ENCODE results near the gene ROR2. TPM values are rescaled to one million over a fixed set of nuclear protein-coding genes. Genes with fewer than 3 reads are reported as not detected.

ROR2 gene
- total RNA-seq, 2 experiments from 2014 or later, result 0.05 TPM

DNA sequence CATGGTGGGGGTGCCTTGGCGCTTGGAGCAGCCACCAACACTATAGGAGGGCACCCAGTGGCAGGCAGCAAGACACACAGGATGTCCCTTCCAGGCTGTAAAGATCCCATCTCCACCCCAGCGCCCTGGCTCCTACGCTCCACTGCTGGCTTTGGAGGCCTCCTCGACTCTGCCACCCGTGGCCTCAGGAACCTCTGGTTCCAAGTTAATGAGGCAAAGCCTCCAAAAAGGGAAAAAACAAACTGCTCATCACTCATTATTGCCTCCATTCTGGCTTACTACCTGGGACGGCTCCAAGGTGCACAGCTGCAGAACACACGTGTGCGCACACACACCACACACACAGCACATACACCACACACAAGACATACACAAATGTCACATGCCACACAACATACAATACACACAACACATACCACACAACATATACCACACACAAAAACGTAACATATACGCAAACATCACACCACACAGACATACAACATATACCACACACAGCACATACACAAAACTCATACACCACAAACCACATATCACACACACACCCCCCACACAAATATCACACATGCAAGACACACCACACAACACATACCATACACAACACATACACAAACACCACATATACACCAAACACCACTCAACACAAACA lies 45.3 kb downstream of the ROR2 start:
- POLR2A ChIA-PET, result no interaction called here
- no peak for ATAC-seq
- H3K4me3 Mint-ChIP-seq, result no peak overlapping the region

GRCh38 chr9:91903126-91903911 lies 46.7 kb downstream of the ROR2 start:
- Mint-ChIP-seq H3K9me3 (ENCODE audit: insufficient read depth) (no peaks in the 10 kb centered on the region), H3K4me1 (ENCODE audit: low read depth) (peaks cover 23% of the 10 kb centered on the region), H3K4me3 (no peak overlapping the region), H3K36me3 (ENCODE audit: low read depth) (no peaks in the 10 kb centered on the region), H3K27ac (no peak overlapping the region), H3K27me3 (ENCODE audit: low read depth) (peaks cover 19% of the 10 kb centered on the region)
- ATAC-seq (no peak), DNase-seq (no peak)
- POLR2A ChIA-PET, result no interaction called here
- CTCF ChIA-PET, result no interaction called here

More for the DNA sequence above, 45.3 kb downstream of the ROR2 start:
- Mint-ChIP-seq H3K9me3 (ENCODE audit: insufficient read depth) (no peaks in the 10 kb centered on the region), H3K27me3 (ENCODE audit: low read depth) (peaks cover 15% of the 10 kb centered on the region), H3K36me3 (ENCODE audit: low read depth) (no peaks in the 10 kb centered on the region), H3K27ac (no peak overlapping the region), H3K4me1 (ENCODE audit: low read depth) (peaks cover 29% of the 10 kb centered on the region)
- CTCF ChIA-PET, result no interaction called here
- no peak for DNase-seq

DNA sequence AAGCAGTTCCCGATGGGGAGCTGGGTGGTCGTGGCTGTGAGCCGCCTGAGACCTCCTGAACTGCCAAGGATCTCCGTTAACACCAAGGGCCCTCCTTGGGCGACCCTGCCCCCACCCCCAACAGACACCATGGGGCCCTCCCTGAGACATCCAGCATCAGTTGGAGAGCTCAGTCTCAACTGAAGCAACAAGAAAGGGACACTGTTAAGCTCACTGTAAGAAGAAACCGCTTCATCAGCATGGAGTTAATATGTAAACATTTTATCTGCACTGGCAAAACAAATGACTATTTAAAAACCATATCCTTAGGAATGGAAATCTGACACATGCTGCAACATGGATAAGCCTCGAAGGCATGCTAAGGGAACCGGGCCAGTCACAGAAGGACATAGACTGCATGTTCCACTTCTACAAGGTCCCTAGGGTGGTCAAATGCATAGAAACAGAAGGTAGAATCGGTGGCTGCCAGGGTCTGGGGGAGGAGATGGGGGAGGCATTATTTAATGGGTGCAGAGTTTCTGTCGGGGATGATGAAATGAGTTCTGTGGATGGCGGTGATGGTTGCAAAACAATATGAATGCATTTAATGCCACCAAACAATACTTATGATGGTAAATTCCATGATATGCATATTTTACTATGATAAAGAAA lies 47.4 kb downstream of the ROR2 start:
- DNase-seq (no peak), ATAC-seq (no peak)
- H3K27ac Mint-ChIP-seq, result no peak overlapping the region
- H3K27me3 Mint-ChIP-seq (ENCODE audit: low read depth), result peaks cover 26% of the 10 kb centered on the region
- H3K4me3 Mint-ChIP-seq, result no peak overlapping the region
- H3K9me3 Mint-ChIP-seq (ENCODE audit: insufficient read depth), result no peaks in the 10 kb centered on the region
- no peaks in the 10 kb centered on the region for H3K36me3 Mint-ChIP-seq (ENCODE audit: low read depth)
- peaks cover 16% of the 10 kb centered on the region for H3K4me1 Mint-ChIP-seq (ENCODE audit: low read depth)
- ChIA-PET CTCF (no interaction called here), POLR2A (interaction anchor here (1.0 kb wide), 1 partner anchor 182 kb away, joined by 5 read pairs; no protein-coding TSS in a partner anchor)

DNA sequence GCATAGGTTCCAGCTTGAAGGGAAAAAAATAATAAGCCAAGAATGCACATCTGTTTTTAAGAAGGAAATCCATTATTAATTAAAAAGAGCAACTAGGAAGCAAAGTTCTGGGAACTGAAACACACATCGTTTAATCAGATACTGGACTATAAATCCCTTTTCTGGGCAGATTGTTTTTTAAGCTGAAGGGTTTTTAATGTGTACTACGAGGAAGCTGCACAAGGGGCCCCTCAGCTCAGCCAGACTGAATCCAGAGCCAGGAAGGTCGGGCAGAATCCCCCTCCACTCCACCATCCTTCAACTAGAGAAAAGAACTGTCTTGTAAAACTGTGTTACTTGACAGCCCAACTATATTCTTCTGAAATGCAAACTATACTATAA lies 49.2 kb downstream of the ROR2 start:
- H3K27me3 Mint-ChIP-seq (ENCODE audit: low read depth), result peaks cover 35% of the 10 kb centered on the region
- DNase-seq (no peak), ATAC-seq (no peak)
- no peaks in the 10 kb centered on the region for H3K9me3 Mint-ChIP-seq (ENCODE audit: insufficient read depth)
- H3K4me1 Mint-ChIP-seq (ENCODE audit: low read depth), result peaks cover 5% of the 10 kb centered on the region
- ChIA-PET POLR2A (no interaction called here), CTCF (no interaction called here)
- no peak overlapping the region for H3K27ac Mint-ChIP-seq
- no peak overlapping the region for H3K4me3 Mint-ChIP-seq
- no peaks in the 10 kb centered on the region for H3K36me3 Mint-ChIP-seq (ENCODE audit: low read depth)

DNA sequence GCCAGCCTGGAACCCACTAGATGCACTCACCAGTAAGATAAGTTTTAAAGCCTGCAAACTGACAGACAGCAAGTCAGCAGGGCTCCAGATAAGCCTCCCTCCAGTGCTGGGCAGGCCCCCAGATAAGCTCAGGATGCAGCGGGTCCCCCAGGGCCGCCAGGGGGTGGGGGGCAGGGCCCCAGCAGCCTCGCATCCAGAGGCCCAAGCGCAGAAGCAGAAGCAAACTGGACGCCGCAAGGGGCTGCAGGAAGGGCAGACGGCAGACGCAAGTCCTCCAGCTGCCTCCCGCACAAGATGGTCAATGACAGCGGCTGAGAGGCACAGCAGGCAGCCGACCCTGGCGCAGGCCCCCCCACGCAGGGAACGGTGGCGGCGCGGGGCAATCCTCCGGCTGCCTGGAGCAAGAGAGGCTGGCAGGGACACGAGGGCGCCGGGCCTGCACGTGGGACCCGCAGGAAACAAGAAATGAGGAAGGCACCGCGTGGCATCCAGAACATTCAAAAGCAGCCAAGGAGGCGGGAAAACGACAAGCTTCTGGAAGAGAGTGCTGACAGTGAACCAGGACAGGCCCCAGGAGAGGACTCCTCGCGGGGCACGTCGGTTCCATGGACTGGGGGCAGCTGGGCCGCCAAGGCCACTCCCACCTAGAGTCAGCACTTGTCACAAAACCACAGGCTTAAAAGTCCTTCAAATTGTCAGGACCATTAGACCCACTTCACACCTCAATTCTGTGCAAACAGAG lies 49.8 kb downstream of the ROR2 start:
- no peak overlapping the region for H3K27ac Mint-ChIP-seq
- H3K4me3 Mint-ChIP-seq, result no peak overlapping the region
- H3K27me3 Mint-ChIP-seq (ENCODE audit: low read depth), result peaks cover 36% of the 10 kb centered on the region
- no peaks in the 10 kb centered on the region for H3K9me3 Mint-ChIP-seq (ENCODE audit: insufficient read depth)
- no peak for DNase-seq
- H3K4me1 Mint-ChIP-seq (ENCODE audit: low read depth), result peaks cover 5% of the 10 kb centered on the region
- CTCF ChIA-PET, result no interaction called here
- POLR2A ChIA-PET, result no interaction called here
- no peaks in the 10 kb centered on the region for H3K36me3 Mint-ChIP-seq (ENCODE audit: low read depth)
- ATAC-seq, result no peak

GRCh38 chr9:91899594-91899993 lies 50.4 kb downstream of the ROR2 start:
- Mint-ChIP-seq H3K27ac (no peak overlapping the region), H3K36me3 (ENCODE audit: low read depth) (no peaks in the 10 kb centered on the region), H3K9me3 (ENCODE audit: insufficient read depth) (no peaks in the 10 kb centered on the region), H3K4me1 (ENCODE audit: low read depth) (peaks cover 5% of the 10 kb centered on the region), H3K4me3 (no peak overlapping the region), H3K27me3 (ENCODE audit: low read depth) (peaks cover 41% of the 10 kb centered on the region)
- no peak for ATAC-seq
- ChIA-PET CTCF (no interaction called here), POLR2A (no interaction called here)
- DNase-seq, result no peak

GRCh38 chr9:91899219-91899563 lies 50.8 kb downstream of the ROR2 start:
- DNase-seq (no peak), ATAC-seq (no peak)
- Mint-ChIP-seq H3K27me3 (ENCODE audit: low read depth) (peaks cover 43% of the 10 kb centered on the region), H3K27ac (no peak overlapping the region), H3K36me3 (ENCODE audit: low read depth) (no peaks in the 10 kb centered on the region), H3K4me3 (no peak overlapping the region), H3K4me1 (ENCODE audit: low read depth) (peaks cover 5% of the 10 kb centered on the region), H3K9me3 (ENCODE audit: insufficient read depth) (no peaks in the 10 kb centered on the region)
- ChIA-PET POLR2A (no interaction called here), CTCF (no interaction called here)

DNA sequence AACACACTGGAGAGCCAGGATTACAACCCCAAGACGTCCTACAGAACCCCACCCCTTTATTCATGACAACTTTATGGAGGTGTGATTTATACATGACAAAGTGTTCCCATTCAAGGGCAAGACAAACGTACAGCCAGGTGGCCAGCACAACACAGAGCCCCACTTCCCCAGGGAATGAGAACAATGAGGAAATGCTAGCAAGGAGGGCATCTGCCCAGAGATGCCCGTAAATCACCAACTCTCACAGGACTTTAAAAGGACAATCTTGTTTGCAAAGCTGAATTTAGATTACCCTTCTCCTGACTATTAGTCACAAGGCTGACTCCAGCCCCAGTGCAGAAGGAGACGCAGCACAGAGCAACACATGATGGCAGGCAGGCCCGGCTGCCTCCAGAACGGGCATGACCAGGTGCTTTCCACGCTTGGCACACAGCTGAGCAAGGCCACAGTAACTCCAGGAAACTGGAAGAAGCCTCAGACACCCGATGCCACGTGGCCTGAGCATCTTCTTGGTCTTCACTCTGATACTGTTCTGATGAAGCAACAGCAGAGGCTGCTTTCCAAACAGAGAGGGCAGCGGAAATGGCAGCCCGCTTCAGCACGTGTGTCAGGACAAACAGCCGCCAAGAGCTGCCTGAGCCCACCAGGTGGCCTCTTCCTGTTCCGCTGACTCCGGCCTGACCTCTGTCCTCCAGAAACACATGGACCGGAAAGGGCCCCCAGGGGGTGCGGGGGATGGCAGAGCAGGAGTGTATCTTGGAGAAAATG lies 51.4 kb downstream of the ROR2 start:
- ChIA-PET POLR2A (no interaction called here), CTCF (no interaction called here)
- Mint-ChIP-seq H3K4me3 (no peak overlapping the region), H3K36me3 (ENCODE audit: low read depth) (no peaks in the 10 kb centered on the region), H3K27me3 (ENCODE audit: low read depth) (peaks cover 48% of the 10 kb centered on the region), H3K9me3 (ENCODE audit: insufficient read depth) (no peaks in the 10 kb centered on the region), H3K27ac (no peak overlapping the region), H3K4me1 (ENCODE audit: low read depth) (peaks cover 4% of the 10 kb centered on the region)
- DNase-seq, result no peak
- no peak for ATAC-seq

DNA sequence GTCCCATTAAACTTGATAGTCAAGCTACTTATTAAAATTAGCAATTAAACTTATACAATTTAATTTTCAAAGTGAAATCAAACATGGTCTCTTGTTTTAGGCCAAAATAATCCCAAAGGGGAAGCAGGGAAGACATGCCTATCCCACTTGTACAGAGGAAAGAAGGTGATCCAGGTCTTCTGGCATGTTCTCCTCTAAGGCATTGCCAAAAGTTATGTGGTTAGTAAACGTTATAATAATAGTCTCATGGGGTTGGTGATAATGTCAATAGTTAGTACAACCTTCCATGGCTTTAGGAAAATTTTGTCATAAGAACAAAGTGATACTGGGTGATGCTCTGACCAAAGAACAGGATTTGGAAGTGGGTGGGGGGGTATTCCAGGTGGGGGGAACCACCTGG lies 52.8 kb downstream of the ROR2 start:
- ChIA-PET CTCF (no interaction called here), POLR2A (no interaction called here)
- ATAC-seq (no peak), DNase-seq (no peak)
- no peaks in the 10 kb centered on the region for H3K9me3 Mint-ChIP-seq (ENCODE audit: insufficient read depth)
- H3K27ac Mint-ChIP-seq, result no peak overlapping the region
- no peak overlapping the region for H3K4me3 Mint-ChIP-seq
- H3K27me3 Mint-ChIP-seq (ENCODE audit: low read depth), result peaks cover 37% of the 10 kb centered on the region
- no peaks in the 10 kb centered on the region for H3K4me1 Mint-ChIP-seq (ENCODE audit: low read depth)
- no peaks in the 10 kb centered on the region for H3K36me3 Mint-ChIP-seq (ENCODE audit: low read depth)

GRCh38 chr9:91896513-91897121 lies 53.4 kb downstream of the ROR2 start:
- Mint-ChIP-seq H3K27ac (no peak overlapping the region), H3K27me3 (ENCODE audit: low read depth) (peaks cover 37% of the 10 kb centered on the region), H3K4me3 (no peak overlapping the region), H3K9me3 (ENCODE audit: insufficient read depth) (no peaks in the 10 kb centered on the region), H3K4me1 (ENCODE audit: low read depth) (no peaks in the 10 kb centered on the region), H3K36me3 (ENCODE audit: low read depth) (no peaks in the 10 kb centered on the region)
- no peak for ATAC-seq
- ChIA-PET POLR2A (no interaction called here), CTCF (no interaction called here)
- no peak for DNase-seq

GRCh38 chr9:91896097-91896496 lies 53.9 kb downstream of the ROR2 start:
- H3K4me3 Mint-ChIP-seq, result no peak overlapping the region
- H3K27me3 Mint-ChIP-seq (ENCODE audit: low read depth), result peaks cover 37% of the 10 kb centered on the region
- H3K4me1 Mint-ChIP-seq (ENCODE audit: low read depth), result no peaks in the 10 kb centered on the region
- no peak for ATAC-seq
- H3K9me3 Mint-ChIP-seq (ENCODE audit: insufficient read depth), result no peaks in the 10 kb centered on the region
- no peak overlapping the region for H3K27ac Mint-ChIP-seq
- POLR2A ChIA-PET, result no interaction called here
- H3K36me3 Mint-ChIP-seq (ENCODE audit: low read depth), result no peaks in the 10 kb centered on the region
- no peak for DNase-seq
- CTCF ChIA-PET, result no interaction called here

Measured in activated CD8-positive, alpha-beta T cell treated with anti-CD3 and anti-CD28 coated beads, Interleukin-2, amount 10 ng/mL, durations not matched to agents 7 days and 5 days (primary cell).